Sigmoid colon (tissue), 4 donors: Measurements from ENCODE around the gene FRAS1.

Experiments
- CTCF ChIP-seq, 4 experiments: fragments of 450-650 bp in 3 of 4; fragments of 200-600 bp in 1 of 4; IDR thresholded peaks; one replicate each; pipeline ENCODE4 v1.5.1; 2016 to 2019; ENCODE audit warnings: antibody characterized with exemption in 4 of 4, mild to moderate bottlenecking in 3 of 4, moderate library complexity in 2 of 4
- EP300 ChIP-seq, 4 donors: sonication (generic); formaldehyde crosslinking; IDR thresholded peaks; one replicate each; pipeline ENCODE4 v1.6.1; 2017; ENCODE audit warnings: antibody characterized with exemption in 4 of 4
- POLR2A ChIP-seq, 2 donors: fragments of 450-650 bp; IDR thresholded peaks; one replicate each; pipeline ENCODE4 v1.6.1; 2016; ENCODE audit warnings: antibody characterized with exemption in 2 of 2, mild to moderate bottlenecking in 2 of 2, moderate library complexity in 2 of 2
- POLR2AphosphoS5 ChIP-seq, 4 donors: sonication (generic); formaldehyde crosslinking; IDR thresholded peaks; one replicate each; pipeline ENCODE4 v1.6.1; 2017; ENCODE audit warnings: antibody characterized with exemption in 4 of 4

DNA sequence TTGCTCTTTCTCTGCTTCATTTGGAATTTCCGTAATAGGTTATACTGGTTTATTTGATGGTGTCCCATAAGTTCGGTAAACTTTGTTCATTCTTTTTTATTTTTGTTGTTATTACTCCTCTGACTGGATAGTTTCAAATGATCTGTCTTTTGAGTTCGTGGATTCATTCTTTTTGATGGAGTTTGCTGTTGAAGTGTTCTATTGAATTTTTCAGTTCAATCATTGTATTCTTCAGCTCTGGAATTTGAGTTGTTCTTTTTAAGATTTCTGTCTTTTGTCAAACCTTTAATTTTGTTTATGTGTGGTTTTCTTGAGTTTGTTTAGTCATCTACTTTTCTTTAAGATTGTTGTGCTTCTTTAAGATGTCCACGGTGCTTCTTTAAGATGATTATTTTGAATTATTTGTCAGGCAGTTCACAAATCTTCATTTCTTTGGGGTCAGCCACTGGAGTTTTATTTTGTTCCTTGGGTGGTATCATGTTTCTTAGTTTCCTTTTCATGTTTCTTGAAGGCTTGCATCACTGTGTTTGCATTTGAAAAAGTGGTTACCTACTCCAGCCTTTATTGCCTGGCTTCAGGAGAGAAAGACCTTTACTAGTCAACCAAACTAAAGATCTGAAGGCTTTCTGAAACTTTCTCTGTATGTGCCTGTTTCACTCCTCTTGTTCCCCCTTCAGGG lies 339.6 kb downstream of the FRAS1 start:
- TF ChIP-seq CTCF (IDR thresholded peaks at IDR 0.05) (no peak), EP300 (IDR thresholded peaks at IDR 0.05) (no peak), POLR2A (IDR thresholded peaks at IDR 0.05) (no peak), POLR2AphosphoS5 (IDR thresholded peaks at IDR 0.05) (no peak)
